ENCODE results near the gene GPR158.
"Not testable (repeated sequence)": the region's sequence is repeated elsewhere in the genome, so short reads cannot be mapped to it uniquely, and the experiment has no call there.

GPR158 gene

DNA sequence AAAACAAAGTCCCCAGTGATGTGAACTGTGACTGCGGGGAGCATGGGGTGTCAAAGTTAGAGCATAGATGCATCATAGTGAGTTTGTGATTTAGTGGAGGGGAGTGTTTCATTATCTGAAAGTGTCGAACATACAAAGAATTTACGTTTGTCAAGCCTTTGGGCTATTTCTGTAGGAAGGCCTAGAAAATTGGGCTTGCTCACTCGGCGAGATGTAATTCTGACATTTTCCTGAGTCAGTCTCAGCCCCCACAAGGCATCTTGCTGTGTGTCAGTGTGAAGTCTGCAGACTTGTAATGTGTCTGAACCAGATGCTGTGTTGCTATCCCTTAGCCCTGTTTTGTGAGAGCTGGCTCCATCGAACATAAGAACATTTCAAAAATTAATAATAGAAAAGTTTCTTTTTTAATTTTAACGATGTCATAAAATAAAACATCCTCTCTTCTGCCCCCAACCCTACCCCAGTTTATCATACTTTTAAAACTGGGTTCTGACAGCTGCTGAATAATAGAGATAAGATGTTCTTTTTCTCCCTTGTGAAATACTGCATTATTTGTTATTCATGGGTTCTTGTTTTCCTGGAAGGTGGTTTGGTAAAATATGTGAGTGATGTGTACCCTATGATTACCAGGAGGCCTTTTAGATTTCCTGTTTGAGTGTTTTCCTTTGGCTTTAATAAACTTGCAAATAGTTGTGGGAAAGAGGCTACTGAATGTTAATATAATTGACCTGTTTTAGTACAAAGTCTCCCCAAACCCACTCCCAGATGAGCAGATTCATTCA is 207.4 kb downstream of the GPR158 start:
- Histone ChIP-seq H3K36me3 (ENCODE audit: insufficient read depth) (no peaks in the 10 kb centered on the region), H3K9ac (no peak overlapping the region), H3K4me1 (ENCODE audit: low read depth, poor library complexity, severe bottlenecking) (no peaks in the 10 kb centered on the region), H3K27me3 (ENCODE audit: insufficient read depth, low read depth) (no peaks in the 10 kb centered on the region), H3K27ac (no peak overlapping the region), H4K20me1 (ENCODE audit: insufficient read depth) (no peaks in the 10 kb centered on the region), H2AFZ (ENCODE audit: low read depth) (no peak overlapping the region), H3K4me2 (no peak overlapping the region), H3K79me2 (ENCODE audit: insufficient read depth, low read depth) (no peaks in the 10 kb centered on the region), H3K4me3 (IDR thresholded peaks at IDR 0.05; ENCODE audit: insufficient read depth, low read depth, low read length) (no peak overlapping the region)
- TF ChIP-seq CTCF (conservative IDR thresholded peaks at IDR 0.05; ENCODE audit: low read depth, low read length): no peak

DNA sequence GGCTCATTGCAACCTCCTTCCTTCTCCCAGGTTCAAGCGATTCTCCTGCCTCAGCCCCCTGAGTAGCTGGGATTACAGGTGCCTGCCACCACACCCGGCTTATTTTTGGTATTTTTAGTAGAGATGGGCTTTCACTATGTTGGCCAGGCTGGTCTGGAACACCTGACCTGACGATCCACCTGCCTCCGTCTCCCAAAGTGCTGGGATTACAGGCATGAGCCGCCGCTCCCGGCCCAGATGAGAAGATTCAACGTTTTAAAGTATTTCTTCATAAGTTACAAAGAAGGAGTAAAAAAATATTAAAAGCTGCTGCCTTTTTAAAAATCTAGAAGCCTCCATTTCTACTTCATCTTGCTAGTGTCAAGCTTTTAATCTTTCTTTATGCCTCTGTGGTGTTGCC is 208.1 kb downstream of the GPR158 start:
- not testable (repeated sequence) for H3K4me2 ChIP-seq, H3K9ac ChIP-seq

DNA sequence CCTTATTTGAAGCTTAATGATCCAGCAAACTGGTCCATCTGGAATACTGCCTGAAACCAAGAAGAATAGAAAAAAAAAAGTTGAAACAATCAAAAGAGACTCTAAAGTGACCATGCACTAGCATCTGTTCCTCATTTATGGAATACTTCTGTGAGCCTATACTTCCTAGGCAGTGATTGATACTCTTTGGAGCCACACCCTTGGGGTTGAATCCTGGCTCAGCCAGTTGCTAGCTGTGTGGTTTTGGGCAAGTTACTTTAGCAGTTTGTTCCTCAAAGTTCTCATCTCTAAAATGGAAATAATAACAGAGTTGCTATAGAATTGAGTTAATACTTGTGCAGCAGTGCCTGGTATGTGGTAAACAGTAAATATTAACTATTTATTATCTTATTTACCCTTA is 208.9 kb downstream of the GPR158 start:
- H3K36me3 ChIP-seq (ENCODE audit: insufficient read depth): no peaks in the 10 kb centered on the region
- H3K79me2 ChIP-seq (ENCODE audit: insufficient read depth, low read depth): no peaks in the 10 kb centered on the region
- H3K4me1 ChIP-seq (ENCODE audit: low read depth, poor library complexity, severe bottlenecking): no peaks in the 10 kb centered on the region
- no peak overlapping the region for H3K9ac ChIP-seq
- no peak overlapping the region for H3K27ac ChIP-seq
- H3K4me2 ChIP-seq: no peak overlapping the region
- H3K27me3 ChIP-seq (ENCODE audit: insufficient read depth, low read depth): no peaks in the 10 kb centered on the region
- H2AFZ ChIP-seq (ENCODE audit: low read depth): no peak overlapping the region
- TF ChIP-seq CTCF (conservative IDR thresholded peaks at IDR 0.05; ENCODE audit: low read depth, low read length): no peak
- H4K20me1 ChIP-seq (ENCODE audit: insufficient read depth): no peaks in the 10 kb centered on the region
- no peak overlapping the region for H3K4me3 ChIP-seq (IDR thresholded peaks at IDR 0.05; ENCODE audit: insufficient read depth, low read depth, low read length)

More for the DNA sequence above, 208.1 kb downstream of the GPR158 start:
- H3K4me3 ChIP-seq (IDR thresholded peaks at IDR 0.05; ENCODE audit: insufficient read depth, low read depth, low read length); H3K79me2 ChIP-seq (ENCODE audit: insufficient read depth, low read depth); H3K27me3 ChIP-seq (ENCODE audit: insufficient read depth, low read depth); H3K27ac ChIP-seq; H4K20me1 ChIP-seq (ENCODE audit: insufficient read depth); H2AFZ ChIP-seq (ENCODE audit: low read depth); H3K4me1 ChIP-seq (ENCODE audit: low read depth, poor library complexity, severe bottlenecking); H3K36me3 ChIP-seq (ENCODE audit: insufficient read depth): not testable (repeated sequence)

- Histone ChIP-seq H3K79me2 (ENCODE audit: insufficient read depth, low read depth) (no peaks in the 10 kb centered on the region), H3K4me3 (IDR thresholded peaks at IDR 0.05; ENCODE audit: insufficient read depth, low read depth, low read length) (no peak overlapping the region), H3K9ac (no peak overlapping the region), H3K27ac (no peak overlapping the region), H4K20me1 (ENCODE audit: insufficient read depth) (no peaks in the 10 kb centered on the region), H3K4me2 (no peak overlapping the region), H3K27me3 (ENCODE audit: insufficient read depth, low read depth) (no peaks in the 10 kb centered on the region), H3K4me1 (ENCODE audit: low read depth, poor library complexity, severe bottlenecking) (no peaks in the 10 kb centered on the region), H2AFZ (ENCODE audit: low read depth) (no peak overlapping the region), H3K36me3 (ENCODE audit: insufficient read depth) (no peaks in the 10 kb centered on the region)
- no peak for TF ChIP-seq CTCF (conservative IDR thresholded peaks at IDR 0.05; ENCODE audit: low read depth, low read length)
These were observed 209.8 kb downstream of the GPR158 start for GRCh38 chr10:25384618-25385017.

DNA sequence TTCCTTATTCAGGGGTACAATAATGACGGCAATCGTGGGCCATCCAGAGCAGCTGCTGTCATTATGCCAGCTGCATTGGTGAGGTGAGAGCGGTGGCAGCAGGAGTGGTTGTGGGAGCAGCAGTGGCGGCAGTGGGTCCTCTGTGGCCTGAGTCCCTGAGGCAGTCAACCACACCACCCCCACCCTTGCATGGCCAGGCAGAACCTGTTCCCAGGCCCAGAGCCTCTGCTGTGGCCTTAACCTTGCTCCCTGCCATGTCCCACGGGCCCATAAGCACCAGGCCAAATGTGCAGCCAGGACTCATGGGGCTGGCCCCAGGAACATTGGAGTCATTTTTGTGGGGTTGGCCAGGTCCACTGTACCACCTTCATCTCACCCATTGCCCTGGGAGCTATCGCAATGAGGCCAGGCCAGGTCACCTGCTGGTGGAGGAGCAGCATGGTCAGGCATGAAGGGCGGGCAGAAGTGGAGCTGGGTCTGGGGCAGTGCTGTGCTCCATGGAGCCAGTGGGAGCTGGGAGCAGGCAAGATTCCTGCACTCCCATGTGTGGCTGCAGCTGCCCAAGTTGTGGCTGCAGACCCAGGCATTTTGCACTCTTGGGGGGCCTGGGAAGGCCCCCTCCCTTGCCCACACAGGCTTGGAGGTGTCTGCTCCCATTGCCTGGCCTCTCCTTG is 213.5 kb downstream of the GPR158 start:
- no peak overlapping the region for H2AFZ ChIP-seq (ENCODE audit: low read depth)
- H3K79me2 ChIP-seq (ENCODE audit: insufficient read depth, low read depth): no peaks in the 10 kb centered on the region
- TF ChIP-seq CTCF (conservative IDR thresholded peaks at IDR 0.05; ENCODE audit: low read depth, low read length): no peak
- no peaks in the 10 kb centered on the region for H4K20me1 ChIP-seq (ENCODE audit: insufficient read depth)
- H3K9ac ChIP-seq: no peak overlapping the region
- no peaks in the 10 kb centered on the region for H3K4me1 ChIP-seq (ENCODE audit: low read depth, poor library complexity, severe bottlenecking)
- no peak overlapping the region for H3K27ac ChIP-seq
- no peak overlapping the region for H3K4me2 ChIP-seq
- H3K27me3 ChIP-seq (ENCODE audit: insufficient read depth, low read depth): no peaks in the 10 kb centered on the region
- no peak overlapping the region for H3K4me3 ChIP-seq (IDR thresholded peaks at IDR 0.05; ENCODE audit: insufficient read depth, low read depth, low read length)
- no peaks in the 10 kb centered on the region for H3K36me3 ChIP-seq (ENCODE audit: insufficient read depth)
